Nucleus accumbens (tissue), 56 donors: ENCODE data around the gene CTDSP1.

Experiments
- DNase-seq, 56 donors: peaks; one replicate each; lab custom pipeline; 2025; lab: John Stamatoyannopoulos, UW

Gene CTDSP1

GRCh38 chr2:218421027-218421426 lies 21.4 kb downstream of the CTDSP1 start:
- DNase-seq, result no peak

- no peak for DNase-seq
Measured at GRCh38 chr2:218422403-218423086, 22.9 kb downstream of the CTDSP1 start.

DNA sequence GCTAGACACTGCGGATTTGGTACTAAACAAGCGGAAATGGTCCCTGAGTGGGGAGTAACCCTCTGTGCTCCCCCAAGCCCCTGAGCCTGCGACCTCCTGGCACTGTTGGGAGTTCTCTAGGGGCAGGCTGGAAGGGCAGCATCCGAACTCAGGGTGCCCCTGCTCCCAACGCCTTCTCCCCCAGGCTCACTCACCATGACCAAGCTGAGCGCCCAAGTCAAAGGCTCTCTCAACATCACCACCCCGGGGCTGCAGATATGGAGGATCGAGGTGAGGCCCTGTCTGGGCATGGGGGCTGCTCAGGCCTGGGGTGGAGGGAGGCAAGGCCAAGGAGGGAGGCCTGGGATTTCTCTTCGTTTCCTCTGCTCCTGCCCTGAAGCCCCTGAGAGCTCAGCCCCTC lies 23.9 kb downstream of the CTDSP1 start:
- DNase-seq, result no peak

- DNase-seq, result no peak
Measured at GRCh38 chr2:218425531-218425930, 25.9 kb downstream of the CTDSP1 start.

DNA sequence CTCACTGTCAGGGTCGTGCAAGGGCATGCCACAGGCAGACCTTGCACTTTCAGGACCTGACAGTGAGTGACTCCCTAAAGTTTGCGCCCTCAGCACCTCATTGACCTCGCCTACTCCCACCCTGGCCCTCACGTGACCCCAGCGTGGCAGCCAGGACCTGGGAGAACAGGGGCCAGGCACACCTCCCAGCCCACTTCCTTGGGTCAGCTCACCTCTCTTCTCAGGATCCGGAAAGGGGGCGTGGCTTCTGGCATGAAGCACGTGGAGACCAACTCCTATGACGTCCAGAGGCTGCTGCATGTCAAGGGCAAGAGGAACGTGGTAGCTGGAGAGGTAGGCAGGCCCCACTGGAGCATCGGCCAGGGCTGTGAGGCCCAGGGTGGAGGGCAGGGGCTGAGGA lies 28.1 kb downstream of the CTDSP1 start:
- no peak for DNase-seq

DNA sequence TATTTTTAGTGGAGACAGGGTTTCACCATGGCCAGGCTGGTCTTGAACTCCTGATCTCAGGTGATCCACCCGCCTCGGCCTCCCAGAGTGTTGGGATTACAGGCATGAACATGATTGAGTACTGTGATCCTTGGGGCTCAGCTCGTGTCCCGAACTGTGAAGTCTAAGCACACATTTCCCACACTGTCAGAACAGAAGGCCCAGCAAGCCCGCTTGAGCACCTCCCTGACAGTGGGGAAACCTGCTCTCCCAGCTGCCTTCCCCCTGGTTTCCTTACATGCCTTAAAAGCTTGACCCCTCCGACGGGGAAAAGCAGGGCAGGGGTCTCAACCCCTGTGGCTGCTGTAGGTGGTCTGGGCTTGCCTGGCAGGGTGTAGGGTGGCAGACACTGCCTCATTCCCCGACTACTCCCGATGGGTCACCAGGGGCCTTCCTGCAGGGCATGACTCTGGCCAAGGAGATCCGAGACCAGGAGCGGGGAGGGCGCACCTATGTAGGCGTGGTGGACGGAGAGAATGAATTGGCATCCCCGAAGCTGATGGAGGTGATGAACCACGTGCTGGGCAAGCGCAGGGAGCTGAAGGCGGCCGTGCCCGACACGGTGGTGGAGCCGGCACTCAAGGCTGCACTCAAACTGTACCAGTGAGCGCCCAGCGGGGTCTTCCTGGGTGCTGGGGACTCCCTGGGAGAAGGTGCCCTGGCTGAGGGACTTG lies 29.3 kb downstream of the CTDSP1 start:
- DNase-seq, result no peak

DNA sequence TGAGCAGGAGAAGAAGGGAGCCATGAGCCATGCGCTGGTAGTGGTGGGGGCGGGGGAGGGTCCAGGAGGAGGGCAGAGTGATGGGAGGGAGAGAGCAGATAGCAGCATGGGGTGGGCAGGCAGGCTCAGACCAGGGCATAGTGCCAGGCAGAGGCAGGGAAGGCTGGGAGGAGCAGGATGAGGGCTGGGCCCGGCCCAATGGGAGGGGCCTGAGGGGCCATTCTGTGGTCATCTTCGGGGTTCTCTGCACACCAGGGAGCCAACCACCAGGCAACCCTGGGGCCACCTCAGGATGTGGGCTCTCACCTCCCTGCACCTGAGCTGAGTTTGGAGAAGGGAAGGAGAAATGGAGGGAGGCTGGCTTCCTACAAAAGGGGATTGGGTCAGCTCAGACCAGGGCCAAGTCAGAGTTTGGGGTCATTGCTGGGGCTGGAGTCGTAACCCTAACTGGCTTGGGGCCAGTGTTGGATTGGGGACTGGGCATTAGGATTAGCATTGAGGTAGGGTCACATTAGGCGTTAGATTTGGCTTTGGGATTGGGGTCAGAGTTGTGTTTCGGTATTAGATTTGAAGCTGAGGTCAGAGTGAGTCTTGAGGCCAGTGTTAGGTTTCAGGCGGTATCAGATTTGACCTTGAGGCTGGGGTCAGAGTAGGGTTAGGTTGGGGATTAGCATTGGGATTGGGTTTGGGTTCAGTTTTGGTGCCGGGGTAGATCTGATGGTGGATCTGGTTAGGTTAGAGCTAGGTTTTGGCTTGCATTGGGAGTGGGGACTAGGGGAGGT lies 30.4 kb downstream of the CTDSP1 start:
- DNase-seq, result no peak

GRCh38 chr2:218430721-218431120 lies 31.1 kb downstream of the CTDSP1 start:
- DNase-seq, result no peak

- DNase-seq, result no peak
Measured at GRCh38 chr2:218431878-218432277, 32.2 kb downstream of the CTDSP1 start.

- no peak for DNase-seq
Measured at GRCh38 chr2:218432676-218433365, 33.2 kb downstream of the CTDSP1 start.

DNA sequence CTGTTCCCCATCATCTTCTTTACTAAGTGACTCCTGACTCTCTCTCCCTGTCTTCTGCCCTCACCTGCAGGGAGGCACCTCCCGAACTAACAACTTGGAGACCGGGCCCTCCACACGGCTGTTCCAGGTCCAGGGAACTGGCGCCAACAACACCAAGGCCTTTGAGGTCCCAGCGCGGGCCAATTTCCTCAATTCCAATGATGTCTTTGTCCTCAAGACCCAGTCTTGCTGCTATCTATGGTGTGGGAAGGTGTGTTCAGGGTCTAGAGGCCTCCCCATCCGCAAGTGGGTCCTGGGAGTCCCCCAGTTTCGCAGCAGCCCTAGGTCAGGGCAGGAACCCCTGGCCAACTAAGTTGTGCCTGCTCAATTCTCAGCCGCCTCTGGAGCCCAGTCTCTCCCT lies 34.8 kb downstream of the CTDSP1 start:
- no peak for DNase-seq

DNA sequence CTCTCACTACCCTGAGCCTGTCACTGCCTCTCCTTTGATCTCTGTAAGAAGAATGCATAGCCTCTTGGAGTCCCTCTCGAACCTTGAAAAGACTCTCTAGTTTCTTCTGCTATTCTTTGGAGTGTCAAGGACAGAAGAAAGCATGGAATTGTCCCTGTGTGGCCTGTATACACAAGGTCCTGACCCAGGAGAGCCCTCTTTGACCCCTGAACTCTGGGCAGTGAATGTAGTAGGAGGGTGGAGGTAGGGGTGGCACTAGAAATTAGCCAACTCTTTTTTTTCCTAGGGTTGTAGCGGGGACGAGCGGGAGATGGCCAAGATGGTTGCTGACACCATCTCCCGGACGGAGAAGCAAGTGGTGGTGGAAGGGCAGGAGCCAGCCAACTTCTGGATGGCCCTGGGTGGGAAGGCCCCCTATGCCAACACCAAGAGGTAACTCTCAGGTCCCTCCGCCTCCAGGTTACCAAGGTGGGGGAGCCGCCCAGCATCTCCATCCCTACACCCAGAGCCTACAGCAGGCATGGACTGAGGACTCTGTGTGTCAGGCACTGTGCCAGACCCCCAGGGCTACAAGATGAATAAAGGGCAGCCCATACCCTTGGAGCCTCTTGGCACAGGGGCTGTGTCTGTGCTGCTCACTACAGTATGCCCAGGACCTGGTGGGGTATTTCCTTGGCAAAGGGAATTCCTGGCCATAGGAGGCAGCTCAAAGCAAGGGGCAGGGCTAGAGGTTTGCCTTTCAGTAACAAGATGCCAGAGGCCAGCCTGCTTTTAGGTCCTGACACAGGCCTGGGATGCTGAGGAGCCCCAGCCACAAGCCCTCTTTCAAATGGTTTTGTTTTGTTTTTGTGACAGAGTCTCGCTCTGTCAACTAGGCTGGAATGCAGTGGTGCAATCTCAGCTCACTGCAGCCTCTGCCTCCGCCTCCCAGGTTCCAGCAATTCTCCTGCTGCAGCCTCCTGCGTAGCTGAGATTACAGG lies 35.6 kb downstream of the CTDSP1 start:
- DNase-seq, result no peak

DNA sequence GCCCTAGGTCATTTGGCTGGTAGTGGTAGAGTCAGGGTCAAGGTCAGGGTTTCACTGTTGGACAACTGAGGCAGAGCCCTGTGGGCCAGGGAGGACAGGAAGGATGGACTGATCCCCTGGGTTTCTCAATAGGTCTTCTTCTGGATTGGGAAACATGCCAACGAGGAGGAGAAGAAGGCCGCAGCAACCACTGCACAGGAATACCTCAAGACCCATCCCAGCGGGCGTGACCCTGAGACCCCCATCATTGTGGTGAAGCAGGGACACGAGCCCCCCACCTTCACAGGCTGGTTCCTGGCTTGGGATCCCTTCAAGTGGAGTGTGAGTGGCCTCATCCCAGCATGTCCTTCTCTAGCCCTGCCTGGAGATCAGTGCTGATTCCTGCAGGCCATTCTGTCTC lies 37.3 kb downstream of the CTDSP1 start:
- no peak for DNase-seq

DNA sequence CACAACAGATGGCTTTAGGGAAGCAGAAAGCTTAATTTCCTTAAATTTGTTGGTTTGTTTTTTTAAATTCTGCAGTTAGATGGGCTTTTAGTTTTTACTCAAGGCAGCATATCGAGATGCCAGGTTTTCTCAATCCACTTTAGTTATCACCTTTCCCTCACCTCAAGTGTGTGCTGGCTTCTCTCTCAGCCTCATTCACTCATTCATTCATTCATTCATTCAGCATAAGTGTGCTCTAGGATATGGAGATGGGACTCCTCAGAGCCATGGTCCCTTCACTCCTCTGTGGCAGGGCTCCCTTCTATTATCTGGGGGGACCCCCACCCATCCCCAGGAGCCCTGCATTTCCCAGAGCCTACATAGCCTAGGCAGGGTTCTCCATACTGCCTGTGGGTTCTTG lies 38.3 kb downstream of the CTDSP1 start:
- no peak for DNase-seq

GRCh38 chr2:218438596-218438995 lies 38.9 kb downstream of the CTDSP1 start:
- DNase-seq, result no peak

DNA sequence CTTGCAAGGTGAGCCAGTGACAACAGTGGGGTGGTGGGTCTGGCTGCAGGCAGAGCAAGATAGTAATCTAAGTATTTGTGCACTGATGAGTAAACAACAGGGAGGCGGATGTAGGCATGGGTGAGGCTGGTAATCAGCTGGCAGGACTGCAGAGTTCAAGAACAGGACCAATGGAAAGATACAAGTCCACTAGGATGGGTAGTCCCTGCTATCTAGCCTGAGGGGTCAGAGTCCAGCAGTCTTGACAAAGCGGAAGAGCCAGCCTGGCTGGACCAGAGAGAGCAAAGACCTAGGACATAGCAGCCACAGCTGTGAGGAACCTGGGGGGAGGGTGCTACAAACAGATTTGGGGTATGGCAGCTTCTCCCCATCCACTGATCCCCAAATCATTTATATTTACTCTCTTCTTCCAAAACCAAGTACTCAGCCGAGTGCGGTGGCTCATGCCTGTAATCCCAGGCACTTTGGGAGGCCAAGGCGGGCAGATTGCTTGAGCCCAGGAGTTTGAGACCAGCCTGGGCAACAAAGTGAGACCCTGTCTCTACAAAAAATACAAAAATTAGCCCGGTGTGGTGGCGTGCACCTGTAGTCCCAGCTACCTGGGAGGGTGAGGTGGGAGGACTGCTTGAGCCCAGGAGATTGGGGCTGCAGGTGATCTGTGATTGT lies 45.2 kb downstream of the CTDSP1 start:
- no peak for DNase-seq

DNA sequence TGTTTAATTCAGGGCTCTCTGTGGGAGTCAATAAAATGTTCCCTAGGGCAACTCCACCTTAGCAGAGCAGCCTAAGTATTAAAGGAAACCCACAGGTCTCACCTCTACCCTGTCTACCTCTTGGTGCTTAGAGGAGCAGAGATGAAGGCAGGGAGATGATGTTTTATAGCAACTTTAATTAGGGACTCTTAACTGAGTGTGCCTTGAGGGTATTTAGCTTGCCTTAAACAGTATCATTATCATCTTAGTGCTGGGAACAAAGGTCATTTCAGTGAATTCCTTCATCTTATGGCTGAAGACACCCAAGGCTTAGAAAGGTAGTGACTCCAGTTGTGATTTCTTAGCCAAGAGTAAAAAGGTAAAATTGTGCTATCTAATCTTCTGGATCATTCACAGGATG lies 45.9 kb downstream of the CTDSP1 start:
- no peak for DNase-seq

DNA sequence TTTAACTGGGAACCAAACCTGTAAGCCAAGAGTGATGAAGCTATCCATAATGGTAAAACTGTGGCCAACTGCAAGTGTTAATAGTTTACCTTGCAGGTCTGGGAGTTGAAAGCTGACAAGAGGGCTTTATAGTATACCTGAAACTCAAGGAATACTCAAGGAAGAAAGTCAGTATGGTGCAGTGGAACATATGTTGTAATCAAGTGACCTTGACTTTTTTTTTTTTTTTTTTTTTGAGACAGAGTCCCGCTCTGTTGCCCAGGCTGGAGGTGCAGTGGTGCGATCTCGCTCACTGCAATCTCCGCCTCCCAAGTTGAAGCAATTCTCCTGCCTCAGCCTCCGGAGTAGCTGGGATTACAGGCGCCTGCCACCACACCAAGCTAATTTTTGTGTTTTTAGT lies 46.9 kb downstream of the CTDSP1 start:
- DNase-seq, result no peak

- no peak for DNase-seq
Measured at GRCh38 chr2:218447072-218447471, 47.4 kb downstream of the CTDSP1 start.
